H1 (cell line): ENCODE results near the gene PACSIN1. TPM values are rescaled to one million over a fixed set of nuclear protein-coding genes. Genes with fewer than 3 reads are reported as not detected.

Source experiments
- CTCF ChIA-PET: fragments of 300-600 bp; sonication (Branson Sonifier 250); formaldehyde crosslinking; loops from one replicate; lab custom pipeline; 2021; ENCODE audit not compliant: partially characterized antibody; lab: Charles Lee
- POLR2A ChIA-PET: fragments of 300-600 bp; sonication (Branson Sonifier 250); formaldehyde crosslinking; loops from one replicate; lab custom pipeline; 2021; ENCODE audit warnings: inconsistent platforms; ENCODE audit not compliant: partially characterized antibody; lab: Charles Lee
- DNase-seq, 2 experiments: peaks; one replicate each; pipeline versions ENCODE4 v3.0.0 to v3.0.0-alpha.2; 2010 to 2022; ENCODE audit warnings: low spot score in 2 of 2, low read depth in 1 of 2, mixed read lengths in 1 of 2
- FAIRE-seq: peaks from 2 replicates; lab custom pipeline; 2011; peaks lifted over from hg19 to GRCh38; lab: Jason Lieb, UNC
- H2AFZ ChIP-seq: 2 replicates; pipeline ENCODE4 v1.8.1; 2012; ENCODE audit warnings: low read length, inconsistent platforms
- H2AK5ac ChIP-seq: 2 replicates; pipeline ENCODE4 v1.6.1; 2013; ENCODE audit warnings: low read depth, low read length
- H2BK120ac ChIP-seq: replicated peaks from 2 replicates; pipeline ENCODE3; 2013; ENCODE audit warnings: low read depth, low read length, inconsistent platforms
- H2BK12ac ChIP-seq: 2 replicates; pipeline ENCODE4 v1.6.1; 2013; ENCODE audit warnings: low read depth, low read length
- H2BK15ac ChIP-seq: 2 replicates; pipeline ENCODE4 v1.6.1; 2013; ENCODE audit warnings: low read length
- H2BK20ac ChIP-seq: 2 replicates; pipeline ENCODE4 v1.6.1; 2013; ENCODE audit warnings: low read length
- H2BK5ac ChIP-seq: 2 replicates; pipeline ENCODE4 v1.6.1; 2013; ENCODE audit warnings: low read depth, low read length
- H3K14ac ChIP-seq: 2 replicates; pipeline ENCODE4 v1.6.1; 2013; ENCODE audit warnings: inconsistent platforms; ENCODE audit not compliant: insufficient read length
- H3K18ac ChIP-seq: 2 replicates; pipeline ENCODE4 v1.6.1; 2013; ENCODE audit warnings: low read length; ENCODE audit errors: extremely low read depth
- H3K23ac ChIP-seq: 2 replicates; pipeline ENCODE4 v1.6.1; 2013; ENCODE audit warnings: inconsistent platforms; ENCODE audit not compliant: insufficient read length
- H3K23me2 ChIP-seq: 2 replicates; pipeline ENCODE4 v1.6.1; 2013; ENCODE audit warnings: low read depth, low read length
- H3K27ac ChIP-seq: 2 replicates; pipeline ENCODE4 v1.6.1; 2011; ENCODE audit warnings: low read depth, low read length, inconsistent platforms
- H3K27me3 ChIP-seq, 4 experiments: replicated peaks in 1 of 4; 1 replicate in 1 of 4; 2 replicates in 3 of 4; pipeline versions ENCODE4 v1.6.1 to v1.8.1; 2011 to 2013; ENCODE audit warnings: low read length in 3 of 4, mild to moderate bottlenecking in 3 of 4, inconsistent platforms in 2 of 4, mixed read lengths in 2 of 4, moderate library complexity in 1 of 4; ENCODE audit not compliant: control insufficient read depth in 3 of 4, insufficient read depth in 3 of 4; ENCODE audit errors: extremely low read depth in 1 of 4
- H3K36me3 ChIP-seq, 4 experiments: 2 replicates each; pipeline versions ENCODE4 v1.6.1 to v1.8.1; 2011 to 2013; ENCODE audit warnings: mild to moderate bottlenecking in 4 of 4, low read length in 3 of 4, moderate library complexity in 2 of 4, control low read depth in 1 of 4, inconsistent platforms in 1 of 4; ENCODE audit not compliant: insufficient read depth in 4 of 4, control insufficient read depth in 2 of 4
- H3K4ac ChIP-seq: replicated peaks from 2 replicates; pipeline ENCODE3; 2013; ENCODE audit warnings: low read length, low read depth, mixed read lengths, inconsistent platforms; ENCODE audit not compliant: insufficient read length
- H3K4me1 ChIP-seq, 4 experiments: replicated peaks in 1 of 4; 1 replicate in 1 of 4; 2 replicates in 3 of 4; pipeline versions ENCODE4 v1.6.1 to v1.8.1; 2011 to 2013; ENCODE audit warnings: low read length in 3 of 4, inconsistent platforms in 2 of 4, mixed read lengths in 1 of 4; ENCODE audit not compliant: insufficient read depth in 4 of 4, control insufficient read depth in 3 of 4
- H3K4me2 ChIP-seq, 2 experiments: 2 replicates each; pipeline versions ENCODE4 v1.6.1 to v1.8.1; 2011 to 2013; ENCODE audit warnings: low read depth in 2 of 2, low read length in 2 of 2, control low read depth in 1 of 2, inconsistent platforms in 1 of 2, mild to moderate bottlenecking in 1 of 2; ENCODE audit not compliant: insufficient read depth in 1 of 2
- H3K4me3 ChIP-seq, 4 experiments: fragments of 200-600, 300-600 bp in 1 of 4; sonication (generic), shearing (Covaris generic), sonication (Bioruptor Twin) in 1 of 4; 2 replicates each; pipeline versions ENCODE4 v1.5.1 to v1.8.1; 2011 to 2016; ENCODE audit warnings: low read length in 4 of 4, low read depth in 3 of 4, control low read depth in 2 of 4, inconsistent platforms in 2 of 4, mild to moderate bottlenecking in 2 of 4, mixed read lengths in 1 of 4, moderate library complexity in 1 of 4; ENCODE audit not compliant: insufficient read depth in 2 of 4; ENCODE audit errors: extremely low read depth in 1 of 4
- H3K56ac ChIP-seq: replicated peaks from 2 replicates; pipeline ENCODE3; 2013; ENCODE audit warnings: low read depth, mild to moderate bottlenecking, mixed read lengths, low read length, inconsistent platforms; ENCODE audit not compliant: insufficient read length
- H3K79me1 ChIP-seq: 2 replicates; pipeline ENCODE4 v1.6.1; 2013; ENCODE audit warnings: low read depth, low read length, control low read depth
- H3K79me2 ChIP-seq, 2 experiments: 2 replicates each; pipeline versions ENCODE4 v1.6.1 to v1.8.1; 2012 to 2013; ENCODE audit warnings: low read length in 2 of 2, mild to moderate bottlenecking in 2 of 2, inconsistent platforms in 1 of 2; ENCODE audit not compliant: insufficient read depth in 2 of 2, control insufficient read depth in 1 of 2
- H3K9ac ChIP-seq, 4 experiments: replicated peaks in 1 of 4; 1 replicate in 1 of 4; 2 replicates in 3 of 4; pipeline versions ENCODE4 v1.6.1 to v1.8.1; 2011 to 2013; ENCODE audit warnings: low read depth in 3 of 4, low read length in 3 of 4, control low read depth in 2 of 4, mild to moderate bottlenecking in 2 of 4, moderate library complexity in 2 of 4, inconsistent platforms in 1 of 4; ENCODE audit errors: extremely low read depth in 1 of 4
- H3K9me3 ChIP-seq, 2 experiments: 2 replicates each; pipeline versions ENCODE4 v1.6.1 to v1.8.1; 2012 to 2013; ENCODE audit warnings: mild to moderate bottlenecking in 2 of 2, moderate library complexity in 2 of 2, control low read depth in 1 of 2, inconsistent platforms in 1 of 2, low read depth in 1 of 2, low read length in 1 of 2, mixed read lengths in 1 of 2; ENCODE audit not compliant: insufficient read depth in 2 of 2
- H4K20me1 ChIP-seq, 2 experiments: replicated peaks in 1 of 2; 2 replicates each; pipeline versions ENCODE3 to v1.8.1; 2011 to 2013; ENCODE audit warnings: inconsistent platforms in 2 of 2, low read length in 2 of 2, mild to moderate bottlenecking in 1 of 2; ENCODE audit not compliant: insufficient read depth in 2 of 2, control insufficient read depth in 1 of 2
- H4K5ac ChIP-seq: 2 replicates; pipeline ENCODE4 v1.6.1; 2013; ENCODE audit warnings: low read length, low read depth, mixed read lengths, inconsistent platforms; ENCODE audit not compliant: insufficient read length
- H4K8ac ChIP-seq: 2 replicates; pipeline ENCODE4 v1.8.0; 2013; ENCODE audit warnings: mild to moderate bottlenecking, moderate library complexity, low read length, inconsistent platforms; ENCODE audit not compliant: insufficient read depth; ENCODE audit errors: extremely low read depth
- H4K91ac ChIP-seq: replicated peaks from 2 replicates; pipeline ENCODE3; 2013; ENCODE audit warnings: low read length, mixed read lengths, inconsistent platforms; ENCODE audit not compliant: insufficient read length
- KDM1A ChIP-seq: fragments of 200-600, 300-600 bp; sonication (generic); IDR thresholded peaks from 2 replicates; pipeline ENCODE4 v1.7.1; 2016; ENCODE audit warnings: mild to moderate bottlenecking, low read length, borderline replicate concordance
- ZNF274 ChIP-seq: IDR thresholded peaks from 2 replicates; pipeline ENCODE4 v1.7.0; 2012; ENCODE audit warnings: low read length, borderline replicate concordance; ENCODE audit errors: extremely low read depth
- WGBS, 2 experiments: shearing (Covaris generic) in 1 of 2; methylation state at CpG; one replicate each; pipeline versions ENCODE4 v1.1.6 to v1.1.7; 2013 to 2015; ENCODE audit warnings: low lambda C conversion rate in 2 of 2, mixed read lengths in 2 of 2, inconsistent platforms in 1 of 2, low coverage in 1 of 2, missing lambda C conversion rate in 1 of 2; ENCODE audit not compliant: insufficient replicate concordance in 2 of 2, insufficient coverage in 1 of 2, insufficient read length in 1 of 2; ENCODE audit errors: extremely low coverage in 1 of 2, missing lambda C conversion rate in 1 of 2; 5-methylcytosine and 5-hydroxymethylcytosine counted together
- polyA plus RNA-seq, 7 experiments: library from polyadenylated mRNA; depleted of rRNA in 3 of 7; stranded (reverse) in 5 of 7; unstranded in 2 of 7; fragments of >200 nt in 5 of 7; fragments of 200-250 nt in 2 of 7; gene quantifications; 1 replicate in 5 of 7; 2 replicates in 1 of 7; 4 replicates in 1 of 7; pipeline versions ENCODE4 v1.2.1 to v1.2.3, GENCODE V29; 2011 to 2013; ENCODE audit warnings: missing spikeins in 2 of 7, mixed read lengths in 2 of 7
- total RNA-seq: library from RNA; stranded (reverse); fragmentation: NEBNext Ultra II Directional; extraction: Animal tissue kit (Norgen Biotek cat#: 25700); gene quantifications from 2 replicates; pipeline ENCODE4 v1.2.1, GENCODE V29; 2021

Gene PACSIN1
- total and polyA plus RNA-seq, 2 of the 8 experiments (the other 6 are each of a cell fraction or from before 2014, with no cell fraction given), result 5.9 to 11.1 TPM

GRCh38 chr6:34569361-34569973, 103.6 kb downstream of the PACSIN1 start:
- Histone ChIP-seq H2AK5ac (no peak overlapping the region), H3K18ac (no peak overlapping the region), H2BK5ac (no peak overlapping the region), H3K4me2 (no peak overlapping the region), H3K56ac (no peak overlapping the region), H4K91ac (no peak overlapping the region), H2AFZ (no peak overlapping the region), H3K27me3 (no peaks in the 10 kb centered on the region), H3K4me3 (no peak overlapping the region), H3K9me3 (no peaks in the 10 kb centered on the region), H2BK15ac (no peak overlapping the region), H2BK12ac (0 out of 2 replicates have a peak overlapping the region, but pooled peaks have one; percentile 9), H3K79me2 (no peaks in the 10 kb centered on the region), H3K4me1 (peaks cover 0 to 15% (median 7%) of the 10 kb centered on the region in 4 experiments; a peak in 5 of 7 replicates), H4K8ac (no peak overlapping the region), H3K4ac (no peak overlapping the region), H3K23ac (no peak overlapping the region), H4K20me1 (no peaks in the 10 kb centered on the region), H3K14ac (no peak overlapping the region), H2BK20ac (no peak overlapping the region), H3K79me1 (no peaks in the 10 kb centered on the region), H2BK120ac (no peak overlapping the region), H4K5ac (no peak overlapping the region), H3K36me3 (no peaks in the 10 kb centered on the region), H3K23me2 (no peaks in the 10 kb centered on the region), H3K27ac (no peak overlapping the region), H3K9ac (no peak overlapping the region)
- TF ChIP-seq ZNF274, result no peak
- peak; percentile 71 for TF ChIP-seq KDM1A
- CTCF ChIA-PET, result interaction anchor here (0.7 to 1.9 kb wide), 8 partner anchors 8 to 320 kb away, joined by 3 to 6 read pairs (median 4); no protein-coding TSS in a partner anchor
- POLR2A ChIA-PET, result interaction anchor here (0.6 to 1.3 kb wide), 4 partner anchors 8 to 43 kb away, joined by 3 to 4 read pairs (median 4); no protein-coding TSS in a partner anchor
- DNase-seq, result no peak
- FAIRE-seq, result no peak
- 84% methylated on average over 5 of the region's 5 CpGs; no CpG with 5 or more reads in 1 of the 2 experiments for WGBS, 2 experiments
